Middle frontal gyrus (tissue), 1 donor: ENCODE measurements around the gene NSMF.
"Not testable (repeated sequence)": the region's sequence is repeated elsewhere in the genome, so short reads cannot be mapped to it uniquely, and the experiment has no call there.

Experiments
- DNase-seq: peaks from one replicate; pipeline ENCODE4 v3.0.0-alpha.2; 2015; ENCODE audit warnings: low spot score; ENCODE audit errors: extremely low spot score

Gene NSMF

DNA sequence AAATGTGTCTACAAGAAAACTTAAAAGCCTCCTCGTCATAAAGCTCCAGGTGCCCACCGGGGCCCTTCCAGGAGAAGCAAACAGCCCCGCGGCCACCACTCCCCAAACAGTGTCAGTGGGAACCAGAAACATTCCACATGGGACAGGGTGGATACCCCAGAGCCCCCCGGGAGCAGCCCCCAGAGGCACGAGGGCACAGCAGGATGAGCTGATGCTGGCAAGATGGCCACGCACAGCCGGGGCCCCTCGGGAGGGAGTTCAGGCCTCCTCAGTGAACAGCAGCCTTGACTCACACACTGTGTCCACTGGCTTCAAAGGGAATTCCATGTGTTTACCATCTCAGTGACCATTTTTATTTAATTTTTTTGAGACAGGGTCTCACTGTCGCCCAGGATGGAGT is 46.7 kb downstream of the NSMF start:
- no peak for DNase-seq

DNA sequence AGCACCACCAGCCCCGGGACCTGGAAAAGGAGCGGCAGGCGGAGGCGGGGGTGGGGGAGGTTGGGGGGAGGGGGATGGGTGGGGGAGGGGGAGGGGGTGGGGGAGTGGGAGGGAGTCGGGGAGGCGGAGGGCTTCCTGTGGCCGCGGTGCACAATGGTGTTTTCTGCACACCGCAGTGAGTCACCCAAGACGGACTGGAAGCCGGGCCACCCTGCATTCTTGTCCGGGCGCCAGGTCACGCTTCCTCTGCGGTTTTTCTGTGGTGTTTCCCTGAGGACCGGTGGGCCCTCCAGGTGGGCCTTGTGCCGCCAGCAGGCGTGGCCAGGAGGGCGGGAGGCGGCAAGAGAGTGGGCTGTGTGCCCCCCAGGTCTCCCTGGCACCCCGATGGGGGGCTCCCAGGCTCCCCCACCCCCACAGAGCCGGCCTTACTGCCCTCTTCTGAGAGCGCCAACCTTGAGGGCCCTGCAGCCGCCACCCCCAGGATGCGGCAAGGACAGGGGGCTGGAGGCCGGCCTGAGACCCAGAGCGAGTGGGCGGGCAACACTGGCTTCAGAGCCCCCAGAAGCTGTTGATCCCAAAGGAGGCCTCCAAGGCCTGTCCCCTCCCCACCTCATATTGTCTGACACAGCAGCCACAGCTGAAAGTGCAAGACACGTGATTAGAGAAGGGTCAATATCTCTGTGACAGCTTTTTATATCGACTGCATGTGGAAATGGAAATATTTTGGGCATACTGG is 47.3 kb downstream of the NSMF start:
- no peak for DNase-seq

GRCh38 chr9:137411260-137411644 is 47.9 kb downstream of the NSMF start:
- no peak for DNase-seq

DNA sequence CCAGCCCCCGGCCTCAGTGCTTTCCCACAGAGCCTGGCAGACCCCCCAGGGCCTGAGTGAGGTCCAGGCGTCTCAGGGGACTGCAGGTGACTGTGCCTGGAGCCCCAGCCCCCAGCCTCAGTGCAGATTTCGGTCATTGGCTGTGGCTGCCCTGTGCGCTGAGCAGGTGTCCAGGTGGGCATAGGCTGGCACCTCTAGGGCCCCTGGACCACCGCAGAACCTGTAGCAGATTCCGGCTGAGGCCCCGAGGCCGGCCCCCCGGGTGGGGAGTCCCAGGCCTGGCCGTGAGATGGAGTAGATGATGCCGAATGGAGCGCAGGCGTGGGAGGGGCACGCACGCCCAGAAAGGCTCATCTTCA is 48.3 kb downstream of the NSMF start:
- no peak for DNase-seq

DNA sequence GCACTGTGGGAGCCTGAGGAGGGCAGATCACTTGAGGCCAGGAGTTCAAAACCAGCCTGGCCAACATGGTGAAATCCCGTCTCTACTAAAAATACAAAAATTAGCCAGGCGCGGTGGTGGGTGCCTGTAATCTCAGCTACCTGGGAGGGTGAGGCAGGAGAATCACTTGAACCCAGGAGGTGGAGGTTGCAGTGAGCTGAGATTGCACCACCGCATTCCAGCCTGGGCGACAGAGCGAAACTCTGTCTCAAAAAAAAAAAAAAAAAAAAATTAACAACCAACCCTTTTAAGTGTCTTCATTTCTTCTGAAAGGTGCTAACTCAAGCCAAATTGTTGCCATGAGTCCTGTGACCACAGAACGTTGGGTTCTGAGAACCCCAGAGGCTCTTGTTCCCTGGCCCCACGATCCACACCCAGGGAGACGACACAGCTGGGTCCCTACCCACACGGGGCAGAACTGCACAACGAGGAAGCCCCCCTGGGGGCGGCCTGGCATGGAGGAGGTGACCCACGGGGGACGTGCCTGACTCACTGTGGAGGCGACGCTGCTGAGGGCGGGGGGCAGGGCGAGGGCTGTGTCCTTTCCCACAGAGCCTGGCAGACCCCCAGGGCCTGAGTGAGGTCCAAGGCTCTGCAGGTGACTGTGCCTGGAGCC is 48.8 kb downstream of the NSMF start:
- DNase-seq = not testable (repeated sequence)

DNA sequence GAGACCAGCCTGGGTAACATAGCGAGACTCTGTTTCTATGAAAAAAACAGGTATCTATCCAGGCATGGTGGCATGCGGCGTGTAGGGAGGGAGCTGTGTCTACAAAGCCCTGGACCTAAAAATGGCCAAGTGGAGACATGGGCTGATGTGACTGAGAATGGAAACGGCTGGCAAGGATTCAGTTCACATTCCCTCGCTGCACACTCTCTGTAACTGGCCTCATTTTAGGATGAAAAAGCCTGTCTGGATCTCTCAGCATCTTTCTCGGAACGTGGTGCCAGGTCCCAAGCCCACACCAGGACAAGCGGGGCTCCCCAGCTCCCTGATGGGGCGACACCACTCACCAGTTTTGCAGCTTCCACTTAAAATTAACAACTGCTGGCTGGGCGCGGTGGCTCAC is 49.6 kb downstream of the NSMF start:
- DNase-seq = no peak

GRCh38 chr9:137408651-137409405 is 50.3 kb downstream of the NSMF start:
- no peak for DNase-seq

DNA sequence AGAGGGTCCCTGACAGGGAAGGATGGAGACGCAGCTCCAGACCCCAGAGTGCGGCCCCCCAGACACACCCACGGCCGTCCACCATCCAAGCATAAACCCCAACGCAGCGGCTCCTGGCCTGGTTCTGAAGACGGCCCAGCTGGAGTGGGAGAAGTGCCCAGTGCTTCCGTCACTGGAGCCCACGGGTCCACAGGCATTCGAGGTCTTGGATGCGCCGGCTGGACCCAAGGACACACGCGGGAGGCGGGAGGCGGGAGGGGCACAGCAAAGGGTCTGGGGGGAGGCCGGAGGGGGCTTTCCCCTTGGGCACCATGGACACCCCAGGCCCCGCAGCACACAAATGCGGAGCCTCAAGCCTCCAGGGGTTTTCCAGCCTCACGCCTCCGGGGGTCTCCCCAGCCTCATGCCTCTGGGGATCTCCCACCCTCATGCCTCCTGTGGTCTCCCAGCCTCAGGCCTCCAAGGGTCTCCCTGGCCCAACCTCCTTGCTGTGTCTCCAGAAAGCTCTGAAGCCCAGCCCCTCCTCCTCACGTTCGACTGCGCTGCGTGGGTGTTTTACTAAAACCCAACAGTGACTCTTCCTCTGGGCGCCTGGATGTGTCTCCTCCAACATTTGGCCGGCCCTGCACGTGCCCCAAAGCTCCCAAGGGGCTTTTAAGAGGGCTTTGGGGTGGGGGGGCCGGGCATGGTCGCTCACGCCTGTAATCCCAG is 51.4 kb downstream of the NSMF start:
- DNase-seq = no peak

- peak; percentile 13 for DNase-seq
These were observed 52.1 kb downstream of the NSMF start for GRCh38 chr9:137406876-137407589.

DNA sequence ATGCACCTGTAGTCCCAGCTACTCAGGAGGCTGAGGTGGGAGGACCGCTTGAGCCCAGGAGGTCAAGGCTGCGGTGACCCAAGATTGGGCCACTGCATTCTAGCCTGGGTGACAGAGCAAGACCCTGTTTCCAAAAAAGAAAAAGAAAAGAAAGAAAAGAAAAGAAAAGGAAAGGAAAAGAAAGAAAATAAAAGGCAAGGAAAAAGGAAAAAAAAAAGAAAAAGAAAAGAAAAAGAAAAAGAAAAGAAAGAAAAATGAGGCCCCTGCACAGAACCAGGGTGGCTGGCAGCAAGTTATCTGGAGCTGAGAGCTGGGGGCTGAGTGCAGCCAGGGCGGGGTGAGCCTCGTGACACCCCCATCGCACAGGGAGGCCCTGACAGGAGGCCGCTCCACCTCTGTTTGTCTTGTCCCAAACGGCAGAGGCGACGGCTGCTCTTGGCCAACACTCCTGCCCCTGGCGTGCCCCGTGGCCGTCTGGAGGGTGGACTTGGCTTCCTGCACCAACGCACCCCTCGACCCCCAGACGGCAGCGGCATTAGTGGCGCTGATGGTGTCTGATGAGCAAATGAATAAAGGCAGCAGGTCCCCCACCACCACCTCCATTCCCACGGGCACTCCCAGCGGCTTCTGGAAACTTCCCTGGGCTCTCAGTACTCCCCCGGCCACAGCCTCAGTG is 52.9 kb downstream of the NSMF start:
- DNase-seq = no peak

- DNase-seq = no peak
These were observed 53.5 kb downstream of the NSMF start for GRCh38 chr9:137405677-137406081.

- DNase-seq = no peak
These were observed 54.1 kb downstream of the NSMF start for GRCh38 chr9:137404961-137405567.

GRCh38 chr9:137403269-137403668 is 55.9 kb downstream of the NSMF start:
- no peak for DNase-seq

DNA sequence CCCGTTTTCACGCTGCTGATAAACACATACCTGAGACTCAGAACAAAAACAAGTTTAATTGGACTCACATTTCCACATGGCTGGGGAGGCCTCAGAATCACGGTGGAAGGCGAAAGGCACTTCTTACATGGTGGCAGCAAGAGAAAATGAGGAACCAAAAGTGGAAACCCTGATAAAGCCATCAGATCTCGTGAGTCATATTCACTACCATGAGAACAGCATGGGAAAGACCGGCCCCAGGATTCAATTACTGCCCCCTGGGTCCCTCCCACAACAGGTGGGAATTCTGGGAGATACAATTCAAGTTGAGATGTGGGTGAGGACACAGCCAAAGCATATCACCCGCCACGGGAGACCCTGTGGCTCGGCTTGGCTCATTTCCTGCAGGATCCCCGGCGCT is 56.4 kb downstream of the NSMF start:
- no peak for DNase-seq

DNA sequence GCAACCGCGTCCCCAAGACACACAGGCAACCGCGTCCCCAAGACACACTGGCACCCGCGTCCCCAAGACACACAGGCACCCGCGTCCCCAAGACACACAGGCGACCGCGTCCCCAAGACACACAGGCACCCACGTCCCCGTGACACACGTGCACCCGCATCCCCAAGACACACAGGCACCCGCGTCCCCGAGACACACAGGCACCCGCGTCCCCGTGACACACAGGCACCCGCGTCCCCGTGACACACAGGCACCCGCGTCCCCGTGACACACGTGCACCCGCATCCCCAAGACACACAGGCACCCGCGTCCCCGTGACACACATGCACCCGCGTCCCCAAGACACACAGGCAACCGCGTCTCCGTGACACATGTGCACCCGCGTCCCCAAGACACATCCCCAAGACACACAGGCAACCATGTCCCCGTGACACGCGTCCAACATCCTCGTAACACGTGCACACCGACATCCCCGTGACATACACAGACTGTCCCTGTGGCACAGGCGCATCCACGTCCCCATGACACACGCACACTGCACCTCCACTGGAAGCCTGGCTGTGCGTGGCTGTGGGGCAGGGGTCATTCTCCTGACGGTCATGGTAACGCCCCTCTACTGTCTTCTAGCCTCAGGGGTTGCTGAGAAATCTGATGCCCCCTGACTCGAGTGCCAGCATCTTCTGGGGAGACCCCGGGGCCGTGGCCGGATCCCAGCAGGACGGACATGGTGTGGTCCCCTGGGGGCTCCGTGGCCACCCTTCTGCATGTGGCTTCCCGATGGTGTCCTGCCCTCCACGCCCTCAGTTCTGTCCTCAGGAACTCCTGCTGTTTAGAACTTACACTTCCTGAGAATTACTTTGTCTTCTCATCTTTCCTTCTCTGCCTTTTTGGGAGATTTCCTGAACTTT is 60.3 kb downstream of the NSMF start:
- no peak for DNase-seq

GRCh38 chr9:137397675-137398423 is 61.3 kb downstream of the NSMF start:
- DNase-seq = no peak
